ENCODE data around the gene ATG4B. TPM values are rescaled to one million over a fixed set of nuclear protein-coding genes. Genes with fewer than 3 reads are reported as not detected.

The ATG4B gene
- total RNA-seq, 1 donor from 2014 or later, result 62.7 TPM

DNA sequence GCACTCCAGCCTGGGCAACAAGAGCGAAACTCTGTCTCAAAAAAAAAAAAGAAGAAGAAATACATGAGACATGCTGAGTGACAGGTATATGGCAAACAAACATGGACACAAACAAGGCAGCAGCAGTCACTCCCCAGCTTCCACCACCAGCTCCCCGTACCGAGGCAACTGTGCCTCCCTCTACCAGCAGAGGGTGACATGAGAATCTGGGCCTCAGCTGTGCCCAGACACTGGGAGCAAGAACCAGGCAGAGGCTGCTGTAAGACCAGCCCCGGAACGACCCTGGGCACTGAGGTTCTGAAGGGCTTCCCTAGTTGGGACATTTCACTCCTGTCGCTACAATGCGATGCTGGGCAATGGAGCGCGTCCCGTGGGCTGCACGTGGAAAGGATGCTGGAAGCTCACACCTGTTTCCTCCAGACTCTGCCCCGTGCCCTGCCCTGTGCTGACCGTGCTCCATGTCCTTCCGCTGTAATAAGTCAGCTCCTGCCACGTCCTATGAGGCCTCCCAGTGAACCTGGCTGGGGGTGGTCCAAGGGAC is 41.8 kb upstream of the ATG4B start:
- H3K4me1 ChIP-seq, result no peaks in the 10 kb centered on the region
- ATAC-seq, result peak in 1 of 2 donors; percentile 14
- intact Hi-C loops (cut with DNase I), result no loop called here
- no peaks in the 10 kb centered on the region for H3K27me3 ChIP-seq (ENCODE audit: low read depth)
- no peak for TF ChIP-seq CTCF (IDR thresholded peaks at IDR 0.05)
- H3K36me3 ChIP-seq, result peaks cover 83% of the 10 kb centered on the region
- no peaks in the 10 kb centered on the region for H3K9me3 ChIP-seq
- H3K27ac ChIP-seq, result no peak overlapping the region
- no peak for DNase-seq
- no peak overlapping the region for H3K4me3 ChIP-seq

GRCh38 chr2:241597561-241597960 is 39.9 kb upstream of the ATG4B start:
- H3K27me3 ChIP-seq (ENCODE audit: low read depth), result no peaks in the 10 kb centered on the region
- no peaks in the 10 kb centered on the region for H3K4me1 ChIP-seq
- TF ChIP-seq CTCF (IDR thresholded peaks at IDR 0.05), result no peak
- DNase-seq (no peak), ATAC-seq (no peak)
- peaks cover 97% of the 10 kb centered on the region for H3K36me3 ChIP-seq
- intact Hi-C loops (cut with DNase I), result no loop called here
- no peak overlapping the region for H3K4me3 ChIP-seq
- H3K9me3 ChIP-seq, result no peaks in the 10 kb centered on the region
- no peak overlapping the region for H3K27ac ChIP-seq

DNA sequence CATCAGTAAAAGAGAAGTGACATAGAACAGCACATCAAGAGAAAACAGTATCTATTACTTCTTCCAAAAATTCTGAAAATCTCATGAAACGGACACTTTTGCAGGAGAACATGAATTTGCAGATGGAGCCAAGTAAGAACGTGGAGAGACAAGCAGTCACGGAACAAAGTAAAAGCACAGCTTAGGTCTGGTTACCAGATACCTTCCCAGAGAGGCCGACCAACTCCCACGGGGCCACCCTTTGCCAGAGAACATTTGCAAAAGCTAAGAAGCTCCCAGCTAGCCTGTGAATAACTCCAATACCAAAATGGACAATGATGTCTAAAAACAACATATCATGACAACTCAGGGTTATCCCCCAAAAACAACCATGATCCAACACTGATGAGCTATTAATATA is 39.4 kb upstream of the ATG4B start:
- Histone ChIP-seq H3K27ac (no peak overlapping the region), H3K9me3 (no peaks in the 10 kb centered on the region), H3K4me1 (no peaks in the 10 kb centered on the region), H3K4me3 (no peak overlapping the region), H3K27me3 (ENCODE audit: low read depth) (no peaks in the 10 kb centered on the region), H3K36me3 (peaks cover 97% of the 10 kb centered on the region)
- intact Hi-C loops (cut with DNase I), result no loop called here
- no peak for TF ChIP-seq CTCF (IDR thresholded peaks at IDR 0.05)
- ATAC-seq (no peak), DNase-seq (no peak)

DNA sequence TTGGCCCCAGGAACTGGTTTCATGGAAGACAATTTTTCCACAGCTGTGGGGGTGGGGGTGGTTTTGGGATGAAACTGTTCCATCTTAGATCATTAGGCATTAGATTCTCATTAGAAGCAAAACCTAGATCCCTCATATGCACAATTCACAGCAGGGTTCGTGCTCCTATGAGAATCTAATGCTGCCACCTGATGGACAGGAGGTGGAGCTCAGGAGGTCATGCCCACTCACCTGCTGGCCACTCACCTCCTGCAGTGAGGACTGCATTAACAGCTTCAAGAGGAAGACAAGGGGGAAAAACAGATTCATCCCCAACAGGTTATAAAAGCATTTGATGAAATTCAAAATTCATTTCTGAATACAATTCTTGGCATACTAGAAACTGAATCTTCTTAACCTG is 39.0 kb upstream of the ATG4B start:
- H3K27me3 ChIP-seq (ENCODE audit: low read depth), result no peaks in the 10 kb centered on the region
- peaks cover 94% of the 10 kb centered on the region for H3K36me3 ChIP-seq
- H3K9me3 ChIP-seq, result no peaks in the 10 kb centered on the region
- intact Hi-C loops (cut with DNase I), result no loop called here
- ATAC-seq (peak; percentile 54 to 77), DNase-seq (no peak)
- TF ChIP-seq CTCF (IDR thresholded peaks at IDR 0.05), result peak; percentile 28
- H3K4me1 ChIP-seq, result no peaks in the 10 kb centered on the region
- H3K27ac ChIP-seq, result no peak overlapping the region
- no peak overlapping the region for H3K4me3 ChIP-seq

DNA sequence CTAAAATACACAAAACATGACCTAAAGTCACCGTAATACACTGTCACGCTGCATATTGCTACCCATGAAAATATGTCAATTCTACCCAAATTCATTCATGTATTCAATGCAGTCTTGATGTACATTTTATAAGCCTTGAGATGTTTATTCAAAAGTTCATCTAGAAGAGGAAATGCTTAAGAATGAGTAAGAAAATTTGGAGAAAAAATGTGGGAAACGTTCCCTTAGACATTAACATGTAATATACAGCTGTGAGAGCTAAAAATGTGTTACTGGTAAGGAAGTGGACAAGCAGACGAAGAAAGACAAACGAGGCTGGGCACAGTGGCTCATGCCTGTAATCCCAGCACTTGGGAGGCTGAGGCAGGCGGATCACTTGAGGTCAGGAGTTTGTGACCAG is 37.9 kb upstream of the ATG4B start:
- Histone ChIP-seq H3K4me3 (no peak overlapping the region), H3K27ac (no peak overlapping the region), H3K9me3 (no peaks in the 10 kb centered on the region), H3K4me1 (no peaks in the 10 kb centered on the region), H3K36me3 (peaks cover 94% of the 10 kb centered on the region), H3K27me3 (ENCODE audit: low read depth) (no peaks in the 10 kb centered on the region)
- TF ChIP-seq CTCF (IDR thresholded peaks at IDR 0.05), result no peak
- DNase-seq, result no peak
- ATAC-seq, result no peak
- intact Hi-C loops (cut with DNase I), result no loop called here

GRCh38 chr2:241601841-241602240 is 35.7 kb upstream of the ATG4B start:
- no peaks in the 10 kb centered on the region for H3K27me3 ChIP-seq (ENCODE audit: low read depth)
- ATAC-seq, result no peak
- no peak overlapping the region for H3K27ac ChIP-seq
- H3K4me1 ChIP-seq, result no peaks in the 10 kb centered on the region
- DNase-seq, result no peak
- intact Hi-C loops (cut with DNase I), result no loop called here
- H3K4me3 ChIP-seq, result no peak overlapping the region
- no peaks in the 10 kb centered on the region for H3K9me3 ChIP-seq
- TF ChIP-seq CTCF (IDR thresholded peaks at IDR 0.05), result no peak
- peaks cover 97% of the 10 kb centered on the region for H3K36me3 ChIP-seq

Data from lower lobe of right lung (tissue), 2 donors.